Measurements from ENCODE around the gene RNF128. TPM values are rescaled to one million over a fixed set of nuclear protein-coding genes. Genes with fewer than 3 reads are reported as not detected.

The RNF128 gene, protein sequence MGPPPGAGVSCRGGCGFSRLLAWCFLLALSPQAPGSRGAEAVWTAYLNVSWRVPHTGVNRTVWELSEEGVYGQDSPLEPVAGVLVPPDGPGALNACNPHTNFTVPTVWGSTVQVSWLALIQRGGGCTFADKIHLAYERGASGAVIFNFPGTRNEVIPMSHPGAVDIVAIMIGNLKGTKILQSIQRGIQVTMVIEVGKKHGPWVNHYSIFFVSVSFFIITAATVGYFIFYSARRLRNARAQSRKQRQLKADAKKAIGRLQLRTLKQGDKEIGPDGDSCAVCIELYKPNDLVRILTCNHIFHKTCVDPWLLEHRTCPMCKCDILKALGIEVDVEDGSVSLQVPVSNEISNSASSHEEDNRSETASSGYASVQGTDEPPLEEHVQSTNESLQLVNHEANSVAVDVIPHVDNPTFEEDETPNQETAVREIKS
- total RNA-seq = not detected in 2 replicates

DNA sequence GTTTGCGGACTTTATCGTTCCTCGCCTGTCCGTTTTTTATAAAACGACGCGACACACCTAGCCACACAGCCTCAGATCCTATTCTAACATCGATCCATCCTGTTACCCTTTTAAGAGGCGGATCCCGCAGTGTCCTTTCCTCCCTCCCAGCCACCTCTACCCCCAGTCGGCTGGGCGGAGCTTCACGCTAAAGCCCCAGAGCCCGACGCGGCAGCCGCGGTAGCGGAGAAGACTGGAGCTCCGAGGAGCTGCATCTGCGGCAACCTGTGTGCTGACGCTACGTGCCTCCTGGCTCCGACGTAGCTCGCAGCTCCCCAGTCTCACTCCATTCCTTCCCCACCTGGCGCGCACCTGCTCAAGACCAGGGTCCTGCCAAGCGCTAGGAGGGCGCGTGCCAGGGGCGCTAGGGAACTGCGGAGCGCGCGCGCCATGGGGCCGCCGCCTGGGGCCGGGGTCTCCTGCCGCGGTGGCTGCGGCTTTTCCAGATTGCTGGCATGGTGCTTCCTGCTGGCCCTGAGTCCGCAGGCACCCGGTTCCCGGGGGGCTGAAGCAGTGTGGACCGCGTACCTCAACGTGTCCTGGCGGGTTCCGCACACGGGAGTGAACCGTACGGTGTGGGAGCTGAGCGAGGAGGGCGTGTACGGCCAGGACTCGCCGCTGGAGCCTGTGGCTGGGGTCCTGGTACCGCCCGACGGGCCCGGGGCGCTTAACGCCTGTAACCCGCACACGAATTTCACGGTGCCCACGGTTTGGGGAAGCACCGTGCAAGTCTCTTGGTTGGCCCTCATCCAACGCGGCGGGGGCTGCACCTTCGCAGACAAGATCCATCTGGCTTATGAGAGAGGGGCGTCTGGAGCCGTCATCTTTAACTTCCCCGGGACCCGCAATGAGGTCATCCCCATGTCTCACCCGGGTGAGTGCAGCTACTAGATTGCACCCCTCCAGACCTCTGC lies at the start of gene RNF128:
TSS of gene RNF128 (plus strand) at position 217 of the 953 bp plus-strand sequence. CDS start at position 430, 213 bp downstream.

DNA sequence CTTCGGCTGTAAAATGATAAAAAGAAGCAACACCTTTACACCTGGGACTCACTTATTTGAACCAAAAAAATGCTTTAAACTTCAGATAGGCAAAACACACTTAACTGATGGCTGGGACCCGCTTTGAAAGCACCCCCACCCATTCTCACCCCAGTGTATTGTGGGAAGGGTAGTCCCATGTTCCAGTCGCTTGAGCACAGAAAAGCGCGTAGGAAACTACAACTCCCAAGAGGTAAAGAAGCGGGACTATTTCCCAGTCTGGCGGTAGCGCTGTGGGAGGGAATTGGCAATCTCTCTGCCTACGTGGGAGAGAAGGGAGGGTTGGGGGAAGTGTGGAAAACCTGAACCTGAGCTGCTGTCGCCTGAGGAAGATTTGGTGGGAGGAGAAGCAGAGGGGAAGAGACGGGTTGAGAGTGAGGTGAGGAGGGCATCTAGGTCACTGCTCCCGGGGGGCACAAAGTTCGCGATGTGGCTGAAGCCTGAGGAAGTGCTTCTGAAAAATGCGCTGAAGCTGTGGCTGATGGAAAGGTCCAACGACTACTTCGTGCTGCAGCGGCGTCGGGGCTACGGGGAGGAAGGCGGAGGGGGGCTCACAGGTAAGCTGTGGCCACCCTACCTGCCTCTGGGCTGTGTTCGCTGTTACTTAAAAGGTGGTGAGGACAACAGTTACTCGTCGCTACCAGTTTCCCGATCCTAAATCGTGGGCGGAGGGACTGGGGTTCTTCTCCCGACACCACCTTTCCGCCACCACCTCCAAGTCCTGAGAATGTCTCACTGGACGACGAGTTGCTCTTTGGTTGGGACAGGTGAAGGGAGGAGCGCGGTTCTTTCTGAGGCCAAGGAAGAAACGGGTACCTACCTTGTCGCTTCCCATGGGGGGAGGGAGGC lies 76.1 kb downstream of the RNF128 start, which contains the start of gene TBC1D8B:
TSS of gene TBC1D8B (plus strand) at position 286 of the 888 bp plus-strand sequence. CDS start at position 467, 181 bp downstream.

Other genes starting within 250 kb of the RNF128 start
- gene RADX, start 114.7 kb upstream of the RNF128 start, total RNA-seq = 0.19 TPM in 1 of 2 replicates, not detected in the other
- 9.2 and 10.0 TPM in 2 replicates for gene TBC1D8B, start 76.0 kb downstream of the RNF128 start, total RNA-seq
- not detected in 2 replicates for gene RIPPLY1, start 176.6 kb downstream of the RNF128 start, total RNA-seq
- not detected in 2 replicates for gene CLDN2, start 193.7 kb downstream of the RNF128 start, total RNA-seq